H1 (cell line): Measurements from ENCODE around the gene THEMIS. TPM values are rescaled to one million over a fixed set of nuclear protein-coding genes. Genes with fewer than 3 reads are reported as not detected.

Source experiments
- CTCF ChIA-PET: fragments of 300-600 bp; sonication (Branson Sonifier 250); formaldehyde crosslinking; loops from one replicate; lab custom pipeline; 2021; ENCODE audit not compliant: partially characterized antibody; lab: Charles Lee
- POLR2A ChIA-PET: fragments of 300-600 bp; sonication (Branson Sonifier 250); formaldehyde crosslinking; loops from one replicate; lab custom pipeline; 2021; ENCODE audit warnings: inconsistent platforms; ENCODE audit not compliant: partially characterized antibody; lab: Charles Lee
- DNase-seq, 2 experiments: peaks; one replicate each; pipeline versions ENCODE4 v3.0.0 to v3.0.0-alpha.2; 2010 to 2022; ENCODE audit warnings: low spot score in 2 of 2, low read depth in 1 of 2, mixed read lengths in 1 of 2
- FAIRE-seq: peaks from 2 replicates; lab custom pipeline; 2011; peaks lifted over from hg19 to GRCh38; lab: Jason Lieb, UNC
- H2AFZ ChIP-seq: 2 replicates; pipeline ENCODE4 v1.8.1; 2012; ENCODE audit warnings: low read length, inconsistent platforms
- H2AK5ac ChIP-seq: 2 replicates; pipeline ENCODE4 v1.6.1; 2013; ENCODE audit warnings: low read depth, low read length
- H2BK120ac ChIP-seq: replicated peaks from 2 replicates; pipeline ENCODE3; 2013; ENCODE audit warnings: low read depth, low read length, inconsistent platforms
- H2BK12ac ChIP-seq: 2 replicates; pipeline ENCODE4 v1.6.1; 2013; ENCODE audit warnings: low read depth, low read length
- H2BK15ac ChIP-seq: 2 replicates; pipeline ENCODE4 v1.6.1; 2013; ENCODE audit warnings: low read length
- H2BK20ac ChIP-seq: 2 replicates; pipeline ENCODE4 v1.6.1; 2013; ENCODE audit warnings: low read length
- H2BK5ac ChIP-seq: 2 replicates; pipeline ENCODE4 v1.6.1; 2013; ENCODE audit warnings: low read depth, low read length
- H3K14ac ChIP-seq: 2 replicates; pipeline ENCODE4 v1.6.1; 2013; ENCODE audit warnings: inconsistent platforms; ENCODE audit not compliant: insufficient read length
- H3K18ac ChIP-seq: 2 replicates; pipeline ENCODE4 v1.6.1; 2013; ENCODE audit warnings: low read length; ENCODE audit errors: extremely low read depth
- H3K23ac ChIP-seq: 2 replicates; pipeline ENCODE4 v1.6.1; 2013; ENCODE audit warnings: inconsistent platforms; ENCODE audit not compliant: insufficient read length
- H3K23me2 ChIP-seq: 2 replicates; pipeline ENCODE4 v1.6.1; 2013; ENCODE audit warnings: low read depth, low read length
- H3K27ac ChIP-seq: 2 replicates; pipeline ENCODE4 v1.6.1; 2011; ENCODE audit warnings: low read depth, low read length, inconsistent platforms
- H3K27me3 ChIP-seq, 4 experiments: replicated peaks in 1 of 4; 1 replicate in 1 of 4; 2 replicates in 3 of 4; pipeline versions ENCODE4 v1.6.1 to v1.8.1; 2011 to 2013; ENCODE audit warnings: low read length in 3 of 4, mild to moderate bottlenecking in 3 of 4, inconsistent platforms in 2 of 4, mixed read lengths in 2 of 4, moderate library complexity in 1 of 4; ENCODE audit not compliant: control insufficient read depth in 3 of 4, insufficient read depth in 3 of 4; ENCODE audit errors: extremely low read depth in 1 of 4
- H3K36me3 ChIP-seq, 4 experiments: 2 replicates each; pipeline versions ENCODE4 v1.6.1 to v1.8.1; 2011 to 2013; ENCODE audit warnings: mild to moderate bottlenecking in 4 of 4, low read length in 3 of 4, moderate library complexity in 2 of 4, control low read depth in 1 of 4, inconsistent platforms in 1 of 4; ENCODE audit not compliant: insufficient read depth in 4 of 4, control insufficient read depth in 2 of 4
- H3K4ac ChIP-seq: replicated peaks from 2 replicates; pipeline ENCODE3; 2013; ENCODE audit warnings: low read length, low read depth, mixed read lengths, inconsistent platforms; ENCODE audit not compliant: insufficient read length
- H3K4me1 ChIP-seq, 4 experiments: replicated peaks in 1 of 4; 1 replicate in 1 of 4; 2 replicates in 3 of 4; pipeline versions ENCODE4 v1.6.1 to v1.8.1; 2011 to 2013; ENCODE audit warnings: low read length in 3 of 4, inconsistent platforms in 2 of 4, mixed read lengths in 1 of 4; ENCODE audit not compliant: insufficient read depth in 4 of 4, control insufficient read depth in 3 of 4
- H3K4me2 ChIP-seq, 2 experiments: 2 replicates each; pipeline versions ENCODE4 v1.6.1 to v1.8.1; 2011 to 2013; ENCODE audit warnings: low read depth in 2 of 2, low read length in 2 of 2, control low read depth in 1 of 2, inconsistent platforms in 1 of 2, mild to moderate bottlenecking in 1 of 2; ENCODE audit not compliant: insufficient read depth in 1 of 2
- H3K4me3 ChIP-seq, 4 experiments: fragments of 200-600, 300-600 bp in 1 of 4; sonication (generic), shearing (Covaris generic), sonication (Bioruptor Twin) in 1 of 4; 2 replicates each; pipeline versions ENCODE4 v1.5.1 to v1.8.1; 2011 to 2016; ENCODE audit warnings: low read length in 4 of 4, low read depth in 3 of 4, control low read depth in 2 of 4, inconsistent platforms in 2 of 4, mild to moderate bottlenecking in 2 of 4, mixed read lengths in 1 of 4, moderate library complexity in 1 of 4; ENCODE audit not compliant: insufficient read depth in 2 of 4; ENCODE audit errors: extremely low read depth in 1 of 4
- H3K56ac ChIP-seq: replicated peaks from 2 replicates; pipeline ENCODE3; 2013; ENCODE audit warnings: low read depth, mild to moderate bottlenecking, mixed read lengths, low read length, inconsistent platforms; ENCODE audit not compliant: insufficient read length
- H3K79me1 ChIP-seq: 2 replicates; pipeline ENCODE4 v1.6.1; 2013; ENCODE audit warnings: low read depth, low read length, control low read depth
- H3K79me2 ChIP-seq, 2 experiments: 2 replicates each; pipeline versions ENCODE4 v1.6.1 to v1.8.1; 2012 to 2013; ENCODE audit warnings: low read length in 2 of 2, mild to moderate bottlenecking in 2 of 2, inconsistent platforms in 1 of 2; ENCODE audit not compliant: insufficient read depth in 2 of 2, control insufficient read depth in 1 of 2
- H3K9ac ChIP-seq, 4 experiments: replicated peaks in 1 of 4; 1 replicate in 1 of 4; 2 replicates in 3 of 4; pipeline versions ENCODE4 v1.6.1 to v1.8.1; 2011 to 2013; ENCODE audit warnings: low read depth in 3 of 4, low read length in 3 of 4, control low read depth in 2 of 4, mild to moderate bottlenecking in 2 of 4, moderate library complexity in 2 of 4, inconsistent platforms in 1 of 4; ENCODE audit errors: extremely low read depth in 1 of 4
- H3K9me3 ChIP-seq, 2 experiments: 2 replicates each; pipeline versions ENCODE4 v1.6.1 to v1.8.1; 2012 to 2013; ENCODE audit warnings: mild to moderate bottlenecking in 2 of 2, moderate library complexity in 2 of 2, control low read depth in 1 of 2, inconsistent platforms in 1 of 2, low read depth in 1 of 2, low read length in 1 of 2, mixed read lengths in 1 of 2; ENCODE audit not compliant: insufficient read depth in 2 of 2
- H4K20me1 ChIP-seq, 2 experiments: replicated peaks in 1 of 2; 2 replicates each; pipeline versions ENCODE3 to v1.8.1; 2011 to 2013; ENCODE audit warnings: inconsistent platforms in 2 of 2, low read length in 2 of 2, mild to moderate bottlenecking in 1 of 2; ENCODE audit not compliant: insufficient read depth in 2 of 2, control insufficient read depth in 1 of 2
- H4K5ac ChIP-seq: 2 replicates; pipeline ENCODE4 v1.6.1; 2013; ENCODE audit warnings: low read length, low read depth, mixed read lengths, inconsistent platforms; ENCODE audit not compliant: insufficient read length
- H4K8ac ChIP-seq: 2 replicates; pipeline ENCODE4 v1.8.0; 2013; ENCODE audit warnings: mild to moderate bottlenecking, moderate library complexity, low read length, inconsistent platforms; ENCODE audit not compliant: insufficient read depth; ENCODE audit errors: extremely low read depth
- H4K91ac ChIP-seq: replicated peaks from 2 replicates; pipeline ENCODE3; 2013; ENCODE audit warnings: low read length, mixed read lengths, inconsistent platforms; ENCODE audit not compliant: insufficient read length
- CREB1 ChIP-seq: IDR thresholded peaks from 2 replicates; pipeline ENCODE4 v1.6.1; 2012; ENCODE audit warnings: inconsistent platforms
- TBP ChIP-seq: IDR thresholded peaks from 2 replicates; pipeline ENCODE4 v1.6.1; 2011; ENCODE audit warnings: low read depth, low read length, improper control_type of control experiment
- WGBS, 2 experiments: shearing (Covaris generic) in 1 of 2; methylation state at CpG; one replicate each; pipeline versions ENCODE4 v1.1.6 to v1.1.7; 2013 to 2015; ENCODE audit warnings: low lambda C conversion rate in 2 of 2, mixed read lengths in 2 of 2, inconsistent platforms in 1 of 2, low coverage in 1 of 2, missing lambda C conversion rate in 1 of 2; ENCODE audit not compliant: insufficient replicate concordance in 2 of 2, insufficient coverage in 1 of 2, insufficient read length in 1 of 2; ENCODE audit errors: extremely low coverage in 1 of 2, missing lambda C conversion rate in 1 of 2; 5-methylcytosine and 5-hydroxymethylcytosine counted together
- polyA plus RNA-seq, 7 experiments: library from polyadenylated mRNA; depleted of rRNA in 3 of 7; stranded (reverse) in 5 of 7; unstranded in 2 of 7; fragments of >200 nt in 5 of 7; fragments of 200-250 nt in 2 of 7; gene quantifications; 1 replicate in 5 of 7; 2 replicates in 1 of 7; 4 replicates in 1 of 7; pipeline versions ENCODE4 v1.2.1 to v1.2.3, GENCODE V29; 2011 to 2013; ENCODE audit warnings: missing spikeins in 2 of 7, mixed read lengths in 2 of 7
- total RNA-seq: library from RNA; stranded (reverse); fragmentation: NEBNext Ultra II Directional; extraction: Animal tissue kit (Norgen Biotek cat#: 25700); gene quantifications from 2 replicates; pipeline ENCODE4 v1.2.1, GENCODE V29; 2021

The THEMIS gene
- total and polyA plus RNA-seq, 2 of the 8 experiments (the other 6 are each of a cell fraction or from before 2014, with no cell fraction given), result not detected

GRCh38 chr6:127710668-127711067, 190.2 kb downstream of the THEMIS start:
- Histone ChIP-seq H4K91ac (no peak overlapping the region), H3K23ac (no peak overlapping the region), H3K4me3 (no peak overlapping the region), H4K20me1 (no peaks in the 10 kb centered on the region), H3K4me1 (no peaks in the 10 kb centered on the region), H3K23me2 (no peaks in the 10 kb centered on the region), H3K9ac (no peak overlapping the region), H3K18ac (no peak overlapping the region), H2AK5ac (no peak overlapping the region), H3K4ac (no peak overlapping the region), H4K8ac (no peak overlapping the region), H2BK5ac (no peak overlapping the region), H3K9me3 (no peaks in the 10 kb centered on the region), H2BK20ac (no peak overlapping the region), H2BK12ac (no peak overlapping the region), H3K56ac (no peak overlapping the region), H2BK120ac (no peak overlapping the region), H3K79me1 (no peaks in the 10 kb centered on the region), H3K14ac (no peak overlapping the region), H2BK15ac (no peak overlapping the region), H2AFZ (no peak overlapping the region), H3K36me3 (no peaks in the 10 kb centered on the region), H4K5ac (no peak overlapping the region), H3K4me2 (no peak overlapping the region), H3K27ac (no peak overlapping the region), H3K79me2 (no peaks in the 10 kb centered on the region), H3K27me3 (no peaks in the 10 kb centered on the region)
- TF ChIP-seq TBP (no peak), CREB1 (no peak)
- ChIA-PET CTCF (interaction anchor here (1.2 kb wide), 1 partner anchor 25 kb away, joined by 5 read pairs; no protein-coding TSS in a partner anchor), POLR2A (interaction anchor here (0.6 kb wide), 1 partner anchor 15 kb away, joined by 3 read pairs; no protein-coding TSS in a partner anchor)
- no peak for FAIRE-seq
- DNase-seq, result no peak
- 92% methylated on average over 3 of the region's 3 CpGs; no CpG with 5 or more reads in 1 of the 2 experiments for WGBS, 2 experiments
